HG03378 (cell line): ENCODE measurements around the gene GSC.
"Not testable (repeated sequence)": the region's sequence is repeated elsewhere in the genome, so short reads cannot be mapped to it uniquely, and the experiment has no call there.

Source experiments
- ATAC-seq: cut with Tn5 transposase; IDR thresholded peaks from one replicate; pipeline ENCODE4 v1.9.1; 2021; ENCODE audit warnings: mild to moderate bottlenecking, moderate library complexity; ENCODE audit not compliant: unreplicated experiment

The GSC gene

DNA sequence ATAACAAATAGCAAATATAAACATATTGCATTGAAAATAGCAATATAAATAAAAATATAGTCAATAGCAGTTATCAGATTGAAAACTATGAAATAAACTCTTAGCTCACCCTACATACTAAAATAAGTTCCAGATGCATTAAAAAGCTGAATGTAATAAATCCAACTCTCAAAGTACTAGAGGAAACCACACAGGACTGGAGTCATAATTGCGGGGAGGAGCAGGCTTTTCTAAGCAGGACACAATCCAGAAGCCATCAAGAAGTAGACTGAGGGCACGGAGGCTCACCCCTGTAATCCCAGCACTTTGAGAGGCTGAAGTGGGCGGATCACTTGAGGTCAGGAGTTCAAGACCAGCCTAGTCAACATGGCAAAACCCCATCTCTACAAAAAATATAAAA lies 22.2 kb downstream of the GSC start:
- ATAC-seq: no peak

DNA sequence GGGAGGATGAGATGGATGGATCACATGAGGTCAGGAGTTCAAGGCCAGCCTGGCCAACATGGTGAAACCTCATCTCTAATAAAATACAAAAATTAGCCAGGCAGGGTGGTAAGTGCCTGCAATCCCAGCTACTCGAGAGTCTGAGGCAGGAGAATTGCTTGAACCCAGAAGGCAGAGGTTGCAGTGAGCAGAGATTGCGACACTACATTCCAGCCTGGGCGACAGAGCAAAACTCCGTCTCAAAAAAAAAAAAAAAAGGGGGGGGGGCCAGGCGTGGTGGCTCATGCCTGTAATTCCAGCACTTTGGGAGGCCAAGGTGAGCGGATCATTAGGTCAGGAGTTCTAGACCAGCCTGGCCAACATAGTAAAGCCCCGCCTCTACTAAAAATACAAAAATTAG lies 22.8 kb downstream of the GSC start:
- not testable (repeated sequence) for ATAC-seq

GRCh38 chr14:94746131-94746530 lies 23.8 kb downstream of the GSC start:
- no peak for ATAC-seq

- ATAC-seq: no peak
Observed at GRCh38 chr14:94738751-94739150, 31.2 kb downstream of the GSC start.

DNA sequence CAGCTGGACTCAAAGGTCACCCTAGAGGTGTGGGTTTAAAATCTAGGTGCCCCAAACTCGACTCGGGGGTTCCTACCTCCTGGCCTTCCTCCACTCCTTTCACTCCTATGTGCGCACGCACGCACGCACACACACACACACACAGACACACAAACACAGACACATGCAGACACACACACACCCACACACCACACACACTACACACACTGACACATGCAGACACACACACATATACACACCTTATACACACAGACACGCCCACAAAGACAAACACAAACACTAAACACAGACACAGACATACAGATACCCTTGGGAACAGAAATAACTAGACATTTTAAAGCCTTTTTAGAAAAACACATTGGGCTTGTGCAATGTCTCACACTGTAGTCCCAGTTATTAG lies 31.8 kb downstream of the GSC start:
- ATAC-seq: no peak

- no peak for ATAC-seq
Observed at GRCh38 chr14:94728950-94729349, 41.0 kb downstream of the GSC start.

DNA sequence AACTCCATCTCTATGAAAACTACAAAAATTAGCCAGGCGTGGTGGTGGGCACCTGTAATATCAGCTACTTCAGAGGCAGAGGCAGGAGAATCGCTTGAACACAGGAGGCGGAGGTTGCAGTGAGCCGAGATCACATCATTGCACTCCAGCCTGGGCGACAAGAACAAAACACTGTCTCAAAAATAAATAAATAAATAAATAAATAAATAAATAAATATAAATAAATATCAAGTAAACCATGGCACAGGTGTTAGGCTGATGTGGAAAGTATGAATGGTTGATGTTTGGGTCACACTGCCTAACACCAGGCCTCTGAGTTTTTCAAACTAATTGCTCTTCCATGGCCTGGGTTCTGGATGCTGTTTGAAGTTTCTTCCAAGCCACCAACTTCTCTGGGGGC lies 41.5 kb downstream of the GSC start:
- not testable (repeated sequence) for ATAC-seq

- ATAC-seq: not testable (repeated sequence)
Observed at GRCh38 chr14:94726649-94727048, 43.3 kb downstream of the GSC start.

- ATAC-seq: no peak
Observed at GRCh38 chr14:94724993-94725392, 44.9 kb downstream of the GSC start.

DNA sequence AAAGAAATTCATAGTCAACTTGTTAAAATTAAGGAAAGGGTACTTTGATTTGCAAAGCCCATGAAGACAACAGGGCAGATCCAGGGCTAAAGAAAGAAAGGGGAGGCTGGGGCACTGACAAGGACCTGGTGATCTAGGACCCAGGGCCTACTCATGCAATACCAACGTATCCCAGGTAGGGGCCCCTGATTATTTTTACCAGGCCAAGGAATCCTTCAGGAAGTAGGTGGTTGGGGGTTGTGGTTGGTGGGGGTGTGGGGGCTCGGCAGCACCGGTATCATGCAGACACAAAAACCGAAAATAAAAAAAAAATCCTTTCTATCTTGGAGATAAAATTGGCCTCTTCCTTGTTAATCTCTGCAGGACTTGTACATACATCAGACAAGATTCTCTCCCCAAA lies 47.5 kb downstream of the GSC start:
- ATAC-seq: no peak
